ENCODE results near the gene EFCAB14. TPM values are rescaled to one million over a fixed set of nuclear protein-coding genes. Genes with fewer than 3 reads are reported as not detected.
A peak's percentile ranks its signal among the peaks of the same experiment; 100 is the strongest.
"Not testable (repeated sequence)": the region's sequence is repeated elsewhere in the genome, so short reads cannot be mapped to it uniquely, and the experiment has no call there.

The EFCAB14 gene
- total RNA-seq, 1 experiment from 2014 or later: 50.3 TPM

GRCh38 chr1:46708121-46708520, 10.8 kb downstream of the EFCAB14 start:
- Histone ChIP-seq H3K4me1 (no peaks in the 10 kb centered on the region), H3K4me3 (no peak overlapping the region), H3K27ac (no peak overlapping the region), H3K27me3 (no peaks in the 10 kb centered on the region), H3K36me3 (peaks cover 52% of the 10 kb centered on the region), H3K9me3 (replicated peaks) (no peaks in the 10 kb centered on the region)
- no peak for DNase-seq

- Histone ChIP-seq H3K36me3 (peaks cover 47% of the 10 kb centered on the region), H3K4me3 (no peak overlapping the region), H3K27ac (no peak overlapping the region), H3K27me3 (no peaks in the 10 kb centered on the region), H3K9me3 (replicated peaks) (no peaks in the 10 kb centered on the region), H3K4me1 (no peaks in the 10 kb centered on the region; the same call in 1 of the 2 replicates)
- DNase-seq: no peak
Measured at GRCh38 chr1:46705408-46705807, 13.5 kb downstream of the EFCAB14 start.

DNA sequence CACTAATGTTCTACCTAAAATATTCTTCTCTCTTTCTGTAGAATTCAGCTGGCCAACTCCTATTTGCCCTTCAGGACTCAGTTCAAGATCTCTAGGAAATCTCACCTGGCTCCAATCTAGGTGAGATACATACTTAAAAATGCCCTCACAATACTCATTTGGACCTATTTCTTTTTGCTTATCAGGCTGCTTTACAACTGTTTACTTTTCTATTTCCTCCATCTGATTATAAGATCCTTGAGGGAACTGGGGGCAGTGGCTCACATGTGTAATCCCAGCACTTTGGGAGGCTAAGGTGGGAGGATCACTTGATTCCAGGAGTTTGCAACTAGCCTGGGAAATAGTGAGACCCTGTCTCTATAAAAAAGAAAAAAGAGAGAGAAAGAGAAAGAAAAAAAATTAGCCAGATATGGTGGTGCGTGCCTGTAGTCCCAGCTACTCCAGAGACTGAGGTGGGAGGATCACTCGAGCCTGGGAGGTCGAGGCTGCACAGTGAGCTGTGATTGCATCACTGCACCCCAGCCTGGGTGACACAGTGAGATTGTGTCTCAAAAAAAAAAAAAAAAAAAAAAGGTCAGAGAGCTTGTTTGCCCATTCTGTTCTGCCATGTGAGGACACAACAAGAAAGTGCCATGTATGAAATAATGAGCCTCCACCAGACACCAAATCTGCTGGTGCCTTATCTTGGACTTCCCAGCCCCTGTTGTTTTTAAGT, 14.8 kb downstream of the EFCAB14 start:
- Histone ChIP-seq H3K4me3 (no peak overlapping the region), H3K9me3 (replicated peaks) (no peaks in the 10 kb centered on the region), H3K27me3 (no peaks in the 10 kb centered on the region), H3K4me1 (no peaks in the 10 kb centered on the region; the same call in 1 of the 2 replicates), H3K27ac (no peak overlapping the region), H3K36me3 (peaks cover 47% of the 10 kb centered on the region)
- DNase-seq: no peak

- Histone ChIP-seq H3K27ac (no peak overlapping the region), H3K27me3 (no peaks in the 10 kb centered on the region)
Measured at GRCh38 chr1:46699666-46700065, 19.2 kb downstream of the EFCAB14 start.

GRCh38 chr1:46697053-46697452, 21.9 kb downstream of the EFCAB14 start:
- H3K4me1 ChIP-seq: no peaks in the 10 kb centered on the region; the same call in 1 of the 2 replicates
- peaks cover 22% of the 10 kb centered on the region for H3K36me3 ChIP-seq
- no peak for DNase-seq

More at GRCh38 chr1:46699666-46700065, 19.2 kb downstream of the EFCAB14 start:
- no peaks in the 10 kb centered on the region; the same call in 1 of the 2 replicates for H3K4me1 ChIP-seq
- DNase-seq: no peak
- no peaks in the 10 kb centered on the region for H3K9me3 ChIP-seq (replicated peaks)
- H3K36me3 ChIP-seq: peaks cover 32% of the 10 kb centered on the region
- no peak overlapping the region for H3K4me3 ChIP-seq

DNA sequence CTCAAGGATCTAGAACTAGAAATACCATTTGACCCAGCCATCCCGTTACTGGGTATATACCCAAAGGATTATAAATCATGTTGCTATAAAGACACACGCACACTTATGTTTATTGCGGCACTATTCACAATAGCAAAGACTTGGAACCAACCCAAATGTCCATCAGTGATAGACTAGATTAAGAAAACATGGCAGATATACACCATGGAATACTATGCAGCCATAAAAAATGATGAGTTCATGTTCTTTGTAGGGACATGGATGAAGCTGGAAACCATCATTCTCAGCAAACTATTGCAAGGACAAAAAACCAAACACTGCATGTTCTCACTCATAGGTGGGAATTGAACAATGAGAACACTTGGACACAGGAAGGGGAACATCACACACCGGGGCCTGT, 24.2 kb downstream of the EFCAB14 start:
- not testable (repeated sequence) for H3K27ac ChIP-seq; H3K9me3 ChIP-seq (replicated peaks); H3K4me1 ChIP-seq; H3K4me3 ChIP-seq; H3K27me3 ChIP-seq; DNase-seq
- peaks cover 35% of the 10 kb centered on the region for H3K36me3 ChIP-seq

More at GRCh38 chr1:46697053-46697452, 21.9 kb downstream of the EFCAB14 start:
- Histone ChIP-seq H3K4me3 (no peak overlapping the region), H3K9me3 (replicated peaks) (no peaks in the 10 kb centered on the region), H3K27me3 (no peaks in the 10 kb centered on the region), H3K27ac (no peak overlapping the region)

DNA sequence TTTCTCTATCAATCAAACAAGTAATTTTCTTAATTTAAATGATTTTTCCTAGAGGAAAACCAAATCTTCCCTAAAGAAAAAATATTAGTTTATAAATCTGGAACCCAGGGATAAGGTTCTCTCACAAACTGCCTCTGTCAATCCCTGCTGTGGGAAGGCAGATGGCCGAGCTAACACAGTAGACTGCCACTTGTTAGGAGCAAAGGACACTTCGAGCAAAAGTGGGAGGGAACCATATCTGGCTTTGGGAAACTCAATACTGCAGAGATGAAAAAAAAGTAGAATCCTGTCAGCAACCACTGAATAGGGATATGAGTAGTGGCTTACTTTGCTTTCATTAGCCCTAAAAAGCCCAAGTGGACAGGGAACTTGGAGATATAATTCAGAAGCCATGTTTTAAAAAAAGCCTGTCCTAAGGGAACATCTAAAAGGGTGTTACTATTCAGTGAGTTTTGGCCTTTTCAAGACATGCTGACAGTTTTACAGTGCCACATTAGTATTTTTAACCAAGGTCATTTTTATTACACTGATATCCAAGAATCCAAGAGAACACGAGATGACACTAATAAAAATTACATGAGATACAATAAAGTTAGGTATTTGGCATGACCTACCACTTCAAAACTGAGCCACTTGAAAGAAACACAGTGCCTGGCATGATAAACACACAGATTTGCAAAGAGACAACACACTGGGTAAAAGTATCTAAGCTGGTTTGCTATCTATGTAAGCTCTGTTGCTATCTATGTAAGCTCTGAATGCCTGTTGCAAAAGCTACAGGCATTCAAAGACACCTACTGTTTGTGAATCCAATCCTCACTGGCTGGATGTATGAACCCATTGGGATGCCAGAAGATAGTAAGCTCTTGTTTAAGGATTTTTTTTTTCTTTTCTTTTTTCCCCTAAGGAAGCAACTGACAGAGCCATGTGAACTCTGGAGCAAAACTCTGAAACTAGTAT, 25.8 kb downstream of the EFCAB14 start:
- Histone ChIP-seq H3K4me1 (peaks cover 11% of the 10 kb centered on the region), H3K27me3 (no peaks in the 10 kb centered on the region), H3K36me3 (peaks cover 42% of the 10 kb centered on the region), H3K9me3 (replicated peaks) (no peaks in the 10 kb centered on the region), H3K4me3 (no peak overlapping the region), H3K27ac (no peak overlapping the region)
- no peak for DNase-seq

DNA sequence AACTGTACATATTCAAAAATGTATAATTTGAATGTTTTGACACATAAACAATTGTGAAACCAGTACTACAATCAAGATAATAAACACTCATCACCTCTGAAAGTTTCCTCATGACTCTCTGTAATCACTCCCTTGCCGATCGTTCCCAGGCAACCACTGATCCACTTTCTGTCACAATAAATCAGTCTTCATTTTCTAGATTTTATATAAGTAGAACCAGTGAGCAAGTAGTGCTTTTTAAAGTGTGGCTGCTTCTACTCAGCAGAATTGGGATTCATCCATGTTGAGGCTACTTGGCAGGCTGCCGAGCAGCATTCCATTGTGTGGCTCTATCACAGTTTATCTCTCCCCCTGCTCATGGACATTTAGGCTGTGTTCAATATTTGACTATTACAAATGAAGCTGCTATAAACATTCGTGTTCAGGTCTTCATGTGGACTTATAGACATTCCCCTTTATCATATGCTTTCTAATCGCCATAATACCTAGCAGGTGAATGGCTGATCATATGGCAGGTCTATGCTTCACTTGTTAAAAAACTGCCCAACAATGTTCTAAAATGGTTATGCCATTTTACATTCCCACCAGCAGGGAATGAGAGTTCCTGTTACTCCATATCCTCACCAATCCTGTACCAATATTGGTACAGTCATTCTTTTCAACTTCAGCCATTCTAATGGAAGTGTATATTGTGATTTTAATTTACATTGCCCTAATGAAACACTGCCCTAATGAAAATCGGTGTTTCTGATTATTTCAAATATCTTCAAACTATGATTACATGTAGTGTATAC, 26.7 kb downstream of the EFCAB14 start:
- no peak for DNase-seq
- H3K27ac ChIP-seq: no peak overlapping the region
- H3K27me3 ChIP-seq: no peaks in the 10 kb centered on the region
- H3K9me3 ChIP-seq (replicated peaks): no peaks in the 10 kb centered on the region
- H3K36me3 ChIP-seq: peaks cover 51% of the 10 kb centered on the region
- H3K4me3 ChIP-seq: no peak overlapping the region
- H3K4me1 ChIP-seq: peaks cover 11% of the 10 kb centered on the region

DNA sequence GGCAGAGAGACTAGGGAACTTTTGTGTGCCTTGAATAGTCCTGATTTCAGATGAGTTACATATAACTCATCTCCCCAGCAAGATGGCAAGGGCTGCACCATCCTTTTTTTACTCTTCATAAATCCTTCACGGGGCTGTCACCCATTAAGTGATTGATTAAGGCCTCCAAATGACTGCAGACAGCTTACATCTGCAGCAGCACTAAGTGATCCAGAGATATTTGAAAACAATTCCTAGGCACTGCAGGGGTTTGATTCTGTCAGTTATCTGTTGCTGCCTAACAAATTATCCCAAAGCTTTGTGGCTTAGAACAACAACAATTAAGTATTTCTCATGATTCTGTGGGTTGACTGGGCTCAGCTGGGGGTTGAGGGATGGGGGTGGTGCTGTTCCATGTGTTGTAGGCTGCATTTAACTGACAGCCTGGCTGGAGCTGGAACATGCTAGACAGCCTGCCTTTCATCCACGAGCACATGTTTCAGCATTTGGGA, 27.9 kb downstream of the EFCAB14 start:
- H3K27me3 ChIP-seq: no peaks in the 10 kb centered on the region

GRCh38 chr1:46689897-46690296, 29.0 kb downstream of the EFCAB14 start:
- Histone ChIP-seq H3K9me3 (replicated peaks) (no peaks in the 10 kb centered on the region), H3K36me3 (peaks cover 53% of the 10 kb centered on the region), H3K27me3 (no peaks in the 10 kb centered on the region), H3K4me1 (peaks cover 11% of the 10 kb centered on the region), H3K27ac (no peak overlapping the region), H3K4me3 (no peak overlapping the region)
- DNase-seq: no peak

More for the DNA sequence above, 27.9 kb downstream of the EFCAB14 start:
- H3K9me3 ChIP-seq (replicated peaks): no peaks in the 10 kb centered on the region
- no peak overlapping the region for H3K27ac ChIP-seq
- no peak overlapping the region for H3K4me3 ChIP-seq
- DNase-seq: no peak
- H3K4me1 ChIP-seq: peaks cover 11% of the 10 kb centered on the region
- H3K36me3 ChIP-seq: peaks cover 54% of the 10 kb centered on the region

- Histone ChIP-seq H3K27me3 (no peaks in the 10 kb centered on the region), H3K4me3 (no peak overlapping the region), H3K36me3 (peaks cover 51% of the 10 kb centered on the region), H3K9me3 (replicated peaks) (no peaks in the 10 kb centered on the region), H3K4me1 (peaks cover 11% of the 10 kb centered on the region), H3K27ac (no peak overlapping the region)
- DNase-seq: peak; percentile 54 to 75
Measured at GRCh38 chr1:46689356-46689755, 29.6 kb downstream of the EFCAB14 start.

DNA sequence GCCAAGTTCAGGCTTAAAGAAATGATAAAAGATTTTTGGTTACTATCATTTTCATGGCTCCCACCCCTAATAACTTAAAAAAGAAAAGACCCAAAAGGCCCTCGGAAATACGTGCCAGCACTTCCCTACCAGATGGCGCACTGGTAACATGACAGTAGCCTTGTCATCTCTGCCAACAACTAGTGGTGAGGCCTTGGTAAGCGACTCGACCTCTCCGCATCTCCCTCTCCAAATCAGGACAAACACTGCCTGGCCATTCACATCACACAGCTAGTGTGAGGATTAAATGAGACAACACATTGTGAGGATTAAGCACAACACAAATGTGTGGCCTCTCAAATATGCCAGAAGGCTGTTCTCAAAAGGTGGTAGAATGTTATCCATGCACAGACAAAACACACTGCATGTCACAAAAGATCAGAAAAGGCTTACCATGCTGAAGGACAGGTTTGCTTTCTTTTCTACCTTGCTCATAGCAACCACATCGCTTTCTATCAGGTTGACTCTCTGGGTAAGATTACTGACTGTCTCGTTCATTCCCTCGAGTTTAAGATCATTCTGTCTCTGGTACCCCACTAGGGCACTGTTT, 30.9 kb downstream of the EFCAB14 start:
- DNase-seq: no peak
- H3K4me1 ChIP-seq: peaks cover 11% of the 10 kb centered on the region
- no peak overlapping the region for H3K4me3 ChIP-seq
- peaks cover 63% of the 10 kb centered on the region for H3K36me3 ChIP-seq
- no peak overlapping the region for H3K27ac ChIP-seq
- no peaks in the 10 kb centered on the region for H3K27me3 ChIP-seq
- no peaks in the 10 kb centered on the region for H3K9me3 ChIP-seq (replicated peaks)

- peaks cover 70% of the 10 kb centered on the region for H3K36me3 ChIP-seq
- H3K4me1 ChIP-seq: peaks cover 11% of the 10 kb centered on the region
- no peaks in the 10 kb centered on the region for H3K9me3 ChIP-seq (replicated peaks)
- no peaks in the 10 kb centered on the region for H3K27me3 ChIP-seq
- peak in 1 of 2 experiments; percentile 10 for DNase-seq
- H3K4me3 ChIP-seq: no peak overlapping the region
- H3K27ac ChIP-seq: no peak overlapping the region
Measured at GRCh38 chr1:46687093-46687659, 31.7 kb downstream of the EFCAB14 start.

GRCh38 chr1:46686255-46686654, 32.7 kb downstream of the EFCAB14 start:
- Histone ChIP-seq H3K27me3 (no peaks in the 10 kb centered on the region), H3K36me3 (peaks cover 64% of the 10 kb centered on the region), H3K9me3 (replicated peaks) (no peaks in the 10 kb centered on the region), H3K27ac (no peak overlapping the region), H3K4me1 (peaks cover 11% of the 10 kb centered on the region), H3K4me3 (no peak overlapping the region)
- DNase-seq: no peak

All from SJCRH30 (cell line).